PFSK-1 (cell line): ENCODE measurements around the gene RHOC.

Experiments used
- POLR2AphosphoS5 ChIP-seq: IDR thresholded peaks from 2 replicates; pipeline ENCODE4 v1.6.1; 2012; ENCODE audit warnings: low read depth, mild to moderate bottlenecking, control low read depth, low read length, moderate library complexity
- SIN3A ChIP-seq: IDR thresholded peaks from 2 replicates; pipeline ENCODE4 v1.6.1; 2012; ENCODE audit warnings: mild to moderate bottlenecking, low read length, moderate library complexity, borderline replicate concordance; ENCODE audit not compliant: insufficient read depth
- TAF1 ChIP-seq: IDR thresholded peaks from 2 replicates; pipeline ENCODE4 v1.6.1; 2012; ENCODE audit warnings: low read length, control low read depth, borderline replicate concordance; ENCODE audit not compliant: insufficient read depth
- TF ChIP-seq, protein P1 (sequence below), 2 experiments: IDR thresholded peaks; 2 replicates each; pipeline versions ENCODE4 v1.6.1 to v1.8.0; 2011 to 2012; ENCODE audit warnings: low read depth in 2 of 2, low read length in 2 of 2, control low read depth in 1 of 2, inconsistent platforms in 1 of 2, mild to moderate bottlenecking in 1 of 2, moderate library complexity in 1 of 2; ENCODE audit not compliant: insufficient read depth in 1 of 2

DNA sequence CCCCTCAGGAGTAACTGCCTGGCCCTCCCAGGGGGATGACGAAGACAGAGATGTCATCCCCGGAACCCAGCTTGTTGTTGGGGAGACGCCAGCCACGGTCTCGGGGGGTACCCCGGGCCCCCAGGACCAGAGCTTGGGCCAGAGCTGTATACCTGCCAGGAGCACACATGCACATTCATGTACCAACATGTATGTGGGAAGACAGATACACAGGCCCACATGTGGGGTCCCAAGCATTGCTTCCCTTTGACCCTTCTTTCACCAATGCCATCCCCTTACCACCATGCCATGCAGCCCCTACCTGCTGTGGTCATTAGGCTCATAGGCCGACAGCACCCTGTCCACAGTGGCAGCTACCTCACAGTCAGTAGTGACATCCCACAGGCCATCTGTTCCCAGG, 3.2 kb upstream of the RHOC start:
- TF ChIP-seq, protein P1, sequence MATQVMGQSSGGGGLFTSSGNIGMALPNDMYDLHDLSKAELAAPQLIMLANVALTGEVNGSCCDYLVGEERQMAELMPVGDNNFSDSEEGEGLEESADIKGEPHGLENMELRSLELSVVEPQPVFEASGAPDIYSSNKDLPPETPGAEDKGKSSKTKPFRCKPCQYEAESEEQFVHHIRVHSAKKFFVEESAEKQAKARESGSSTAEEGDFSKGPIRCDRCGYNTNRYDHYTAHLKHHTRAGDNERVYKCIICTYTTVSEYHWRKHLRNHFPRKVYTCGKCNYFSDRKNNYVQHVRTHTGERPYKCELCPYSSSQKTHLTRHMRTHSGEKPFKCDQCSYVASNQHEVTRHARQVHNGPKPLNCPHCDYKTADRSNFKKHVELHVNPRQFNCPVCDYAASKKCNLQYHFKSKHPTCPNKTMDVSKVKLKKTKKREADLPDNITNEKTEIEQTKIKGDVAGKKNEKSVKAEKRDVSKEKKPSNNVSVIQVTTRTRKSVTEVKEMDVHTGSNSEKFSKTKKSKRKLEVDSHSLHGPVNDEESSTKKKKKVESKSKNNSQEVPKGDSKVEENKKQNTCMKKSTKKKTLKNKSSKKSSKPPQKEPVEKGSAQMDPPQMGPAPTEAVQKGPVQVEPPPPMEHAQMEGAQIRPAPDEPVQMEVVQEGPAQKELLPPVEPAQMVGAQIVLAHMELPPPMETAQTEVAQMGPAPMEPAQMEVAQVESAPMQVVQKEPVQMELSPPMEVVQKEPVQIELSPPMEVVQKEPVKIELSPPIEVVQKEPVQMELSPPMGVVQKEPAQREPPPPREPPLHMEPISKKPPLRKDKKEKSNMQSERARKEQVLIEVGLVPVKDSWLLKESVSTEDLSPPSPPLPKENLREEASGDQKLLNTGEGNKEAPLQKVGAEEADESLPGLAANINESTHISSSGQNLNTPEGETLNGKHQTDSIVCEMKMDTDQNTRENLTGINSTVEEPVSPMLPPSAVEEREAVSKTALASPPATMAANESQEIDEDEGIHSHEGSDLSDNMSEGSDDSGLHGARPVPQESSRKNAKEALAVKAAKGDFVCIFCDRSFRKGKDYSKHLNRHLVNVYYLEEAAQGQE (IDR thresholded peaks at IDR 0.05; ENCODE audit: insufficient read depth in 1 of 2, low read depth in 2 of 2, low read length in 2 of 2), result no peak
- TF ChIP-seq POLR2AphosphoS5, result no peak
- no peak for TF ChIP-seq TAF1
- TF ChIP-seq SIN3A, result no peak
